ENCODE measurements around the gene MOSMO.

DNA sequence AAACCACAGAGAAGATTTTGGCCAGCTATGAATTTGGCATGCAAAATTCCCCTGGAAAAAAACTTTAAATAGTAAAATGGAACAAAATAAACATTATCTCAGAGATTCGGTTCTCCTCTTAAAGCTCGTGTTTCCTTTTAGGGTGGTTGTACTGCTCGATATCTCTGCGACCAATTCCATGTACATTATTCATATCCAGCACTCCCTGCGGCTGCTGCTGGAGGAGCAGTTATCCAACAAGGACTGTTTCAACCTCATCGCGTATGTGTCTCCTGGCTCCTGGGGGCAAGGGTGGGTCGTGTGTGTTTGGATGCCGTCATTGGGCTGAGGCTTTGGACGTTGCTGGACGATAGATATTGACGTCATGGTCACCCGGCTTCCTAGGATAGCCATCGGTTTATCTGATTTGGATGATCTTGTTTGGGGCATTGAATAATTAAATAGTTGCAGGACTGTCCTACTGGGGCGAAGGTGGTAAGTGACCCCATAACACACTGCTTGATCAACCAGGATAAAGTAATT, 118.2 kb downstream of the MOSMO start:
- TF ChIP-seq POLR2A (IDR thresholded peaks at IDR 0.05; ENCODE audit: low read depth, low read length) (no peak), JUND (IDR thresholded peaks at IDR 0.05; ENCODE audit: low read depth, low read length) (no peak), STAT3 (IDR thresholded peaks at IDR 0.05; ENCODE audit: low read depth, low read length) (no peak)
